ENCODE measurements around the gene PTPRM. TPM values are rescaled to one million over a fixed set of nuclear protein-coding genes. Genes with fewer than 3 reads are reported as not detected.
A peak's percentile ranks its signal among the peaks of the same experiment; 100 is the strongest.

PTPRM gene
- total RNA-seq, 1 donor from 2014 or later: 13.9 TPM

- Histone ChIP-seq H3K9me3 (ENCODE audit: low read depth) (no peaks in the 10 kb centered on the region), H3K4me3 (no peak overlapping the region), H3K4me1 (no peaks in the 10 kb centered on the region), H3K27me3 (no peaks in the 10 kb centered on the region), H3K4me2 (no peak overlapping the region), H3F3A (ENCODE audit: low read depth) (no peaks in the 10 kb centered on the region), H3K27ac (no peak overlapping the region), H2AFZ (replicated peaks) (no peak overlapping the region), H3K36me3 (no peaks in the 10 kb centered on the region), H3K9ac (no peak overlapping the region), H4K20me1 (ENCODE audit: low read depth) (no peaks in the 10 kb centered on the region), H3K79me2 (ENCODE audit: low read depth) (no peaks in the 10 kb centered on the region)
- peak; percentile 15 for DNase-seq (ENCODE audit: low spot score)
- Mint-ChIP-seq H3K4me1 (peaks cover 13% of the 10 kb centered on the region), H3K36me3 (peaks cover 8% of the 10 kb centered on the region), H3K4me3 (no peak overlapping the region), H3K9me3 (peaks cover 4% of the 10 kb centered on the region), H3K27me3 (ENCODE audit: insufficient read depth, low read depth) (peaks cover 2% of the 10 kb centered on the region), H3K27ac (no peak overlapping the region)
- TF ChIP-seq EZH2 (IDR thresholded peaks at IDR 0.05): no peak
- no peak for TF ChIP-seq CTCF (IDR thresholded peaks at IDR 0.05)
- no peak for TF ChIP-seq EZH2phosphoT487 (IDR thresholded peaks at IDR 0.05)
These were observed 595.7 kb downstream of the PTPRM start for GRCh38 chr18:8162802-8163201.

GRCh38 chr18:8163286-8163959 lies 596.3 kb downstream of the PTPRM start:
- Histone ChIP-seq H2AFZ (replicated peaks) (no peak overlapping the region), H3K27me3 (no peaks in the 10 kb centered on the region), H4K20me1 (ENCODE audit: low read depth) (no peaks in the 10 kb centered on the region), H3K36me3 (no peaks in the 10 kb centered on the region), H3F3A (ENCODE audit: low read depth) (no peaks in the 10 kb centered on the region), H3K4me1 (no peaks in the 10 kb centered on the region), H3K9me3 (ENCODE audit: low read depth) (no peaks in the 10 kb centered on the region), H3K79me2 (ENCODE audit: low read depth) (no peaks in the 10 kb centered on the region), H3K4me3 (no peak overlapping the region), H3K27ac (no peak overlapping the region), H3K9ac (no peak overlapping the region), H3K4me2 (no peak overlapping the region)
- no peak overlapping the region for H3K27ac Mint-ChIP-seq
- H3K4me3 Mint-ChIP-seq: no peak overlapping the region
- peaks cover 14% of the 10 kb centered on the region for H3K4me1 Mint-ChIP-seq
- no peak for TF ChIP-seq CTCF (IDR thresholded peaks at IDR 0.05)
- no peak for TF ChIP-seq EZH2 (IDR thresholded peaks at IDR 0.05)
- no peak for TF ChIP-seq EZH2phosphoT487 (IDR thresholded peaks at IDR 0.05)
- peaks cover 2% of the 10 kb centered on the region for H3K9me3 Mint-ChIP-seq
- peaks cover 4% of the 10 kb centered on the region for H3K36me3 Mint-ChIP-seq
- H3K27me3 Mint-ChIP-seq (ENCODE audit: insufficient read depth, low read depth): peaks cover 2% of the 10 kb centered on the region
- DNase-seq (ENCODE audit: low spot score): no peak

- H3F3A ChIP-seq (ENCODE audit: low read depth): no peaks in the 10 kb centered on the region
- H3K27me3 ChIP-seq: no peaks in the 10 kb centered on the region
- H3K4me1 Mint-ChIP-seq: peaks cover 14% of the 10 kb centered on the region
- no peak overlapping the region for H3K4me3 Mint-ChIP-seq
- no peaks in the 10 kb centered on the region for H3K9me3 ChIP-seq (ENCODE audit: low read depth)
- H3K27ac ChIP-seq: no peak overlapping the region
- H3K36me3 ChIP-seq: no peaks in the 10 kb centered on the region
- TF ChIP-seq EZH2phosphoT487 (IDR thresholded peaks at IDR 0.05) (no peak), CTCF (IDR thresholded peaks at IDR 0.05) (no peak), EZH2 (IDR thresholded peaks at IDR 0.05) (no peak)
- no peak overlapping the region for H3K4me3 ChIP-seq
- H3K4me1 ChIP-seq: no peaks in the 10 kb centered on the region
- H3K27me3 Mint-ChIP-seq (ENCODE audit: insufficient read depth, low read depth): peaks cover 2% of the 10 kb centered on the region
- peaks cover 4% of the 10 kb centered on the region for H3K36me3 Mint-ChIP-seq
- no peaks in the 10 kb centered on the region for H4K20me1 ChIP-seq (ENCODE audit: low read depth)
- no peaks in the 10 kb centered on the region for H3K9me3 Mint-ChIP-seq
- H3K27ac Mint-ChIP-seq: no peak overlapping the region
- no peak overlapping the region for H3K4me2 ChIP-seq
- DNase-seq (ENCODE audit: low spot score): no peak
- no peak overlapping the region for H3K9ac ChIP-seq
- no peaks in the 10 kb centered on the region for H3K79me2 ChIP-seq (ENCODE audit: low read depth)
- H2AFZ ChIP-seq (replicated peaks): no peak overlapping the region
These were observed 598.0 kb downstream of the PTPRM start for GRCh38 chr18:8165095-8165494.

Measured in neural progenitor cell (in vitro differentiated cells).